Tibial artery (tissue), 4 donors: ENCODE data around the gene TATDN2.
A peak's percentile ranks its signal among the peaks of the same experiment; 100 is the strongest.

Experiments used
- DNase-seq, 2 donors: peaks; one replicate each; pipeline ENCODE4 v3.0.0-alpha.2; 2019
- H3K27ac ChIP-seq, 2 donors: fragments of 200-600 bp; sonication (generic) in 1 of 2; 1 replicate in 1 of 2; 2 replicates in 1 of 2; pipeline ENCODE4 v1.5.1; 2018 to 2019; ENCODE audit warnings: mild to moderate bottlenecking in 1 of 2
- H3K27me3 ChIP-seq, 2 donors: fragments of 200-600 bp; sonication (generic) in 1 of 2; one replicate each; pipeline versions ENCODE4 v1.5.1 to v1.6.0; 2016 to 2019
- H3K36me3 ChIP-seq, 3 donors: fragments of 200-600 bp; sonication (generic) in 2 of 3; one replicate each; pipeline ENCODE4 v1.5.1; 2016 to 2019; ENCODE audit warnings: mild to moderate bottlenecking in 2 of 3
- H3K4me1 ChIP-seq, 4 donors: fragments of 200-600 bp; sonication (generic) in 2 of 4; 1 replicate in 3 of 4; 2 replicates in 1 of 4; pipeline ENCODE4 v1.5.1; 2016 to 2019
- H3K4me3 ChIP-seq, 2 donors: fragments of 200-600 bp; sonication (generic) in 1 of 2; 1 replicate in 1 of 2; 2 replicates in 1 of 2; pipeline ENCODE4 v1.5.1; 2018 to 2019; ENCODE audit warnings: mild to moderate bottlenecking in 2 of 2
- H3K9me3 ChIP-seq, 3 donors: fragments of 200-600 bp; sonication (generic) in 1 of 3; one replicate each; pipeline ENCODE4 v1.5.1; 2016 to 2019
- intact Hi-C: fragments of 100-400 bp; cut with DNase I; formaldehyde crosslinking; loops from one replicate; pipeline ENCODE4 v1.15.0; 2023; ENCODE audit warnings: low total_unique reads
- TF ChIP-seq, protein P1 (sequence below), 2 experiments: fragments of 200-600 bp in 1 of 2; fragments of 450-650 bp in 1 of 2; IDR thresholded peaks; one replicate each; pipeline ENCODE4 v1.5.1; 2017 to 2019; ENCODE audit warnings: antibody characterized with exemption in 2 of 2, mild to moderate bottlenecking in 1 of 2, moderate library complexity in 1 of 2

TATDN2 gene

DNA sequence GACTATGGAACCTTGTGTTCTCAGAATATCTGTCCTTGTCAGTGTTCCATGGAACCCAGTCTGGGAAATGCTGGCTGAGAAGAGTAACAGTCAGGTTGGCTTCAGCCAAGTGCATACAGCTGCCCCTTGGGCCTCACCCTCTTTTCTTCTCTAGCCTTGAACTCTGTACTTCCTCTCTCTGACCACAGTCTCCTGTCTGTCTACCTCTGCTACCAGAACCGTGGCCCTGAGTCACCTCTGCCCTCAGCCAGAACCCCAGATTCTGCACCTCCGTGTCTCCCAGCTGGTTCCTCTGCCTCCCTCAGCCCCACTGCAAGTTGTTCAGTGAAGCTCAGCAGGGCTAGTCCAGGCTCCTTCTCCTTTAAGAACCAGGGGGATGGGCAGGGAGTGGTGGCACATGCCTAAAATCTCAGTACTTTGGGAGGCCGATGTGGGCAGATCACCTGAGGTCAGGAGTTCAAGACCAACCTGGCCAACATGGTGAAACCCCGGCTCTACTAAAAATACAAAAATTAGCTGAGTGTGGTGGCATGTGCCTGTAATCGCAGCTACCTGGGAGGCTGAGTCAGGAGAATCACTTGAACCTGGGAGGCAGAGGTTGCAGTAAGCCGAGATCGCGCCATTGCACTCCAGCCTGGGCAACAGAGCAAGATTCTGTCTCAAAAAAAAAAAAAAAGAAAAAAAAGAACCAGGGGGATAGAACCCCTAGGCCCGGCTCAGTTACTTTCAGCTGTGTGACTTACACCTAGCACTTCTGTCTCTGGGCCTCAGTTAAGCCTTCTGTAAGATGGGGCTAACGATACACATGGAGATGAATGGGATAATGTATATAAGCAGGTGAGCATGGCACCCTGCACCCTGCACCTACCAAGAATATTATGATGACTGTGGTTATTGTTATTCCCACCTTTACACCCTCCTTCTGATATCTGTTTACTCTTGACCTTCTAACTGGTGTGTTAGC, 24.3 kb upstream of the TATDN2 start:
- TF ChIP-seq, protein P1, sequence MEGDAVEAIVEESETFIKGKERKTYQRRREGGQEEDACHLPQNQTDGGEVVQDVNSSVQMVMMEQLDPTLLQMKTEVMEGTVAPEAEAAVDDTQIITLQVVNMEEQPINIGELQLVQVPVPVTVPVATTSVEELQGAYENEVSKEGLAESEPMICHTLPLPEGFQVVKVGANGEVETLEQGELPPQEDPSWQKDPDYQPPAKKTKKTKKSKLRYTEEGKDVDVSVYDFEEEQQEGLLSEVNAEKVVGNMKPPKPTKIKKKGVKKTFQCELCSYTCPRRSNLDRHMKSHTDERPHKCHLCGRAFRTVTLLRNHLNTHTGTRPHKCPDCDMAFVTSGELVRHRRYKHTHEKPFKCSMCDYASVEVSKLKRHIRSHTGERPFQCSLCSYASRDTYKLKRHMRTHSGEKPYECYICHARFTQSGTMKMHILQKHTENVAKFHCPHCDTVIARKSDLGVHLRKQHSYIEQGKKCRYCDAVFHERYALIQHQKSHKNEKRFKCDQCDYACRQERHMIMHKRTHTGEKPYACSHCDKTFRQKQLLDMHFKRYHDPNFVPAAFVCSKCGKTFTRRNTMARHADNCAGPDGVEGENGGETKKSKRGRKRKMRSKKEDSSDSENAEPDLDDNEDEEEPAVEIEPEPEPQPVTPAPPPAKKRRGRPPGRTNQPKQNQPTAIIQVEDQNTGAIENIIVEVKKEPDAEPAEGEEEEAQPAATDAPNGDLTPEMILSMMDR (IDR thresholded peaks at IDR 0.05): no peak
- Histone ChIP-seq H3K9me3 (no peaks in the 10 kb centered on the region), H3K27me3 (no peaks in the 10 kb centered on the region), H3K4me3 (no peak overlapping the region), H3K27ac (no peak overlapping the region), H3K36me3 (peaks cover 0 to 56% (median 7%) of the 10 kb centered on the region in 3 donors), H3K4me1 (peaks cover 0 to 6% (median 3%) of the 10 kb centered on the region in 4 donors)
- DNase-seq: no peak
- intact Hi-C loops: loop anchor here (2.0 to 10.0 kb wide), 2 partner anchors 59 to 269 kb away; partner anchors contain the start of genes IRAK2 and PRRT3

- DNase-seq: peak; percentile 78 to 86
- intact Hi-C loops: loop anchor here (2.0 to 10.0 kb wide), 2 partner anchors 60 to 270 kb away; partner anchors contain the start of genes IRAK2 and PRRT3
- peaks cover 0 to 56% (median 1%) of the 10 kb centered on the region in 3 donors for H3K36me3 ChIP-seq
These were observed 23.2 kb upstream of the TATDN2 start for GRCh38 chr3:10224794-10225665.

DNA sequence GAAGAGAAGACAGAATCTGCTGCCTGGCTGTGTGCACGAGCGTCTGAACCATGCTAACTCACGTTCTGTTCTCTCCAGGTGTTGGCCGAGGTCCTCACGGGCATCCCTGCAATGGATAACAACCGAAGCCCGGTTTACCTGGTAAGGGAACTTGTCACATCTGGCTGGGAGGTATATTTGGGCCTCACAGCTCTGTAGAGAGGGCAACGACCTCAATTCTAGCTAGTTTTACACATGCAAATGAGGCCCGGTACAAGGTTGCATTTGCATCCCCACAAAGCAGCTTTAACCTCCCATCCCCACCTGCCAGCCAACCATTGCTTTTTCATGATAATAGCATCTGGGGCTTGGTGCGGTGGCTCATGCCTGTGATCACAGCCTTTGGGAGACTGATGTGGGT, 22.0 kb upstream of the TATDN2 start:
- DNase-seq: no peak
- H3K4me3 ChIP-seq: no peak overlapping the region
- intact Hi-C loops: loop anchor here (10.0 kb wide), 1 partner anchor 271 kb away; the partner anchor contains the start of gene PRRT3
- H3K27ac ChIP-seq: no peak overlapping the region
- peaks cover 0 to 6% (median 4%) of the 10 kb centered on the region in 4 donors for H3K4me1 ChIP-seq
- H3K36me3 ChIP-seq: peaks cover 0 to 53% (median 0%) of the 10 kb centered on the region in 3 donors
- H3K9me3 ChIP-seq: no peaks in the 10 kb centered on the region
- H3K27me3 ChIP-seq: no peaks in the 10 kb centered on the region
- TF ChIP-seq, protein P1 (IDR thresholded peaks at IDR 0.05): no peak

More at GRCh38 chr3:10224794-10225665, 23.2 kb upstream of the TATDN2 start:
- Histone ChIP-seq H3K4me3 (no peak overlapping the region), H3K9me3 (no peaks in the 10 kb centered on the region), H3K27me3 (no peaks in the 10 kb centered on the region), H3K27ac (no peak overlapping the region), H3K4me1 (peaks cover 0 to 6% (median 4%) of the 10 kb centered on the region in 4 donors)
- TF ChIP-seq, protein P1 (IDR thresholded peaks at IDR 0.05): peak; percentile 81 to 89

- Histone ChIP-seq H3K4me3 (no peak overlapping the region), H3K27ac (no peak overlapping the region), H3K27me3 (no peaks in the 10 kb centered on the region), H3K4me1 (peaks cover 0 to 6% (median 4%) of the 10 kb centered on the region in 4 donors), H3K9me3 (no peaks in the 10 kb centered on the region), H3K36me3 (peaks cover 0 to 32% (median 0%) of the 10 kb centered on the region in 3 donors)
- DNase-seq: no peak
- intact Hi-C loops: loop anchor here (10.0 kb wide), 1 partner anchor 274 kb away; the partner anchor contains the start of gene PRRT3
- TF ChIP-seq, protein P1 (IDR thresholded peaks at IDR 0.05): no peak
These were observed 19.9 kb upstream of the TATDN2 start for GRCh38 chr3:10228248-10228950.
